SK-N-SH (cell line): ENCODE data around the gene NSD1. TPM values are rescaled to one million over a fixed set of nuclear protein-coding genes. Genes with fewer than 3 reads are reported as not detected.

Experiments
- CTCF ChIA-PET: fragments of 300-600, 350-600 bp; formaldehyde crosslinking; extraction: SDS; loops from one replicate; lab custom pipeline; 2021; lab: Yijun Ruan, JAX
- POLR2A ChIA-PET: fragments of 350-600 bp; sonication (Branson Sonifier 250); formaldehyde crosslinking; extraction: SDS; loops from one replicate; lab custom pipeline; 2020; ENCODE audit warnings: antibody characterized with exemption, inconsistent platforms; lab: Yijun Ruan, JAX
- DNase-seq: peaks from one replicate; pipeline ENCODE4 v3.0.0; 2012
- H2AFZ ChIP-seq: fragments of 200-600 bp; sonication (generic); 2 replicates; pipeline ENCODE4 v1.8.1; 2016; ENCODE audit warnings: antibody characterized with exemption, mild to moderate bottlenecking, low read depth
- H3F3A ChIP-seq: fragments of 200-600 bp; sonication (generic); replicated peaks from 2 replicates; pipeline ENCODE3; 2016; ENCODE audit warnings: antibody characterized with exemption, mild to moderate bottlenecking; ENCODE audit not compliant: insufficient read depth
- H3K27ac ChIP-seq, 2 experiments: fragments of 200-500 bp in 1 of 2; fragments of 200-600 bp in 1 of 2; sonication (Bioruptor generic) in 1 of 2; sonication (generic), shearing (Covaris generic) in 1 of 2; 2 replicates each; pipeline versions ENCODE4 v1.5.1 to v1.6.1; 2014 to 2016; ENCODE audit warnings: low read depth in 2 of 2, inconsistent platforms in 1 of 2, low read length in 1 of 2, mild to moderate bottlenecking in 1 of 2, mixed read lengths in 1 of 2
- H3K27me3 ChIP-seq: fragments of 200-600 bp; sonication (generic), shearing (Covaris generic); 2 replicates; pipeline ENCODE4 v1.6.1; 2016; ENCODE audit warnings: mixed run types; ENCODE audit not compliant: insufficient read depth
- H3K36me3 ChIP-seq, 2 experiments: fragments of 200-500 bp in 1 of 2; fragments of 200-600 bp in 1 of 2; sonication (Bioruptor generic) in 1 of 2; sonication (generic) in 1 of 2; replicated peaks in 1 of 2; 2 replicates each; pipeline versions ENCODE3 to v1.5.1; 2014 to 2016; ENCODE audit warnings: low read length in 1 of 2, mild to moderate bottlenecking in 1 of 2; ENCODE audit not compliant: insufficient read depth in 2 of 2, control insufficient read depth in 1 of 2
- H3K4me1 ChIP-seq, 2 experiments: fragments of 200-500 bp in 1 of 2; fragments of 200-600 bp in 1 of 2; sonication (Bioruptor generic) in 1 of 2; sonication (generic), shearing (Covaris generic) in 1 of 2; 2 replicates each; pipeline versions ENCODE4 v1.5.1 to v1.6.1; 2014 to 2016; ENCODE audit warnings: low read depth in 1 of 2, low read length in 1 of 2, mixed run types in 1 of 2; ENCODE audit not compliant: insufficient read depth in 2 of 2, control insufficient read depth in 1 of 2
- H3K4me2 ChIP-seq: fragments of 200-600 bp; sonication (generic), shearing (Covaris generic); 2 replicates; pipeline ENCODE4 v1.6.1; 2017; ENCODE audit warnings: mixed run types
- H3K4me3 ChIP-seq, 2 experiments: fragments of 200-500 bp in 1 of 2; fragments of 200-600 bp in 1 of 2; sonication (Bioruptor generic) in 1 of 2; sonication (generic), shearing (Covaris generic) in 1 of 2; 2 replicates each; pipeline versions ENCODE4 v1.5.1 to v1.8.1; 2014 to 2016; ENCODE audit warnings: low read depth in 2 of 2, inconsistent platforms in 1 of 2, low read length in 1 of 2, mild to moderate bottlenecking in 1 of 2, mixed read lengths in 1 of 2, moderate library complexity in 1 of 2
- H3K79me2 ChIP-seq: fragments of 200-600 bp; sonication (generic); 2 replicates; pipeline ENCODE4 v1.8.1; 2017; ENCODE audit warnings: mild to moderate bottlenecking; ENCODE audit not compliant: insufficient read depth
- H3K9ac ChIP-seq: fragments of 200-600 bp; sonication (generic); 2 replicates; pipeline ENCODE4 v1.6.1; 2017; ENCODE audit warnings: mixed run types
- H3K9me2 ChIP-seq: fragments of 200-600 bp; sonication (generic); 2 replicates; pipeline ENCODE4 v1.6.1; 2017; ENCODE audit warnings: mixed run types
- H3K9me3 ChIP-seq: fragments of 200-600 bp; sonication (generic); 2 replicates; pipeline ENCODE4 v1.6.1; 2017; ENCODE audit warnings: mixed run types, mild to moderate bottlenecking, moderate library complexity
- H4K20me1 ChIP-seq: fragments of 200-600 bp; sonication (generic); 2 replicates; pipeline ENCODE4 v1.6.1; 2017; ENCODE audit warnings: mild to moderate bottlenecking, mixed run types; ENCODE audit not compliant: insufficient read depth
- CTCF ChIP-seq: fragments of 200-600 bp; sonication (generic); IDR thresholded peaks from 2 replicates; pipeline ENCODE4 v1.6.1; 2017; ENCODE audit warnings: antibody characterized with exemption, mild to moderate bottlenecking, moderate library complexity
- FOSL2 ChIP-seq: IDR thresholded peaks from 2 replicates; pipeline ENCODE4 v1.4.0; 2012; ENCODE audit warnings: low read depth, mild to moderate bottlenecking, moderate library complexity, borderline replicate concordance
- FOXM1 ChIP-seq: IDR thresholded peaks from 2 replicates; pipeline ENCODE4 v1.4.0; 2012; ENCODE audit warnings: low read depth, mild to moderate bottlenecking
- GABPA ChIP-seq: IDR thresholded peaks from 2 replicates; pipeline ENCODE4 v1.4.0; 2012; ENCODE audit warnings: low read depth, mild to moderate bottlenecking
- GATA2 ChIP-seq: sonication (generic); formaldehyde crosslinking; IDR thresholded peaks from 2 replicates; pipeline ENCODE4 v1.5.0; 2020; ENCODE audit warnings: mild to moderate bottlenecking, missing genetic modification reagents
- TEAD4 ChIP-seq: IDR thresholded peaks from 2 replicates; pipeline ENCODE4 v1.4.0; 2012; ENCODE audit warnings: mild to moderate bottlenecking, borderline replicate concordance; ENCODE audit not compliant: insufficient read depth
- YY1 ChIP-seq: IDR thresholded peaks from 2 replicates; pipeline ENCODE4 v1.4.0; 2012; ENCODE audit warnings: low read depth, mild to moderate bottlenecking
- WGBS: methylation state at CpG from one replicate; pipeline ENCODE4 v1.1.6; 2017; ENCODE audit warnings: low lambda C conversion rate; 5-methylcytosine and 5-hydroxymethylcytosine counted together
- polyA plus RNA-seq, 3 experiments: library from polyadenylated mRNA; depleted of rRNA; stranded (reverse); fragments of >200 nt; gene quantifications; 2 replicates each; pipeline ENCODE4 v1.2.3, GENCODE V29; 2012

Gene NSD1
- polyA plus RNA-seq, 1 of the 3 experiments (the other 2 are of a cell fraction), result 6.7 TPM

- peak overlapping the region in 1 of 2 experiments; percentile 21; a peak in 1 of 4 replicates for H3K27ac ChIP-seq
- H3K4me2 ChIP-seq, result 0 out of 2 replicates have a peak overlapping the region, but pooled peaks have one; percentile 17
- no peak overlapping the region for H3K9ac ChIP-seq
- no peaks in the 10 kb centered on the region for H3K9me3 ChIP-seq
- H3K79me2 ChIP-seq, result peaks cover 29% of the 10 kb centered on the region
- peaks cover 0 to 18% of the 10 kb centered on the region in 2 experiments; a peak in 1 of 4 replicates for H3K4me1 ChIP-seq
- ChIA-PET CTCF (interaction anchor here (1.4 to 6.5 kb wide), 5 partner anchors 9 to 642 kb away, joined by 3 to 48 read pairs (median 6); no protein-coding TSS in a partner anchor), POLR2A (no interaction called here)
- WGBS, result 82% methylated on average over 9 of the region's 9 CpGs
- no peaks in the 10 kb centered on the region for H3K27me3 ChIP-seq
- peaks cover 11 to 57% of the 10 kb centered on the region in 2 experiments for H3K36me3 ChIP-seq
- H2AFZ ChIP-seq, result no peak overlapping the region
- H3K4me3 ChIP-seq, result no peak overlapping the region
- no peak for DNase-seq
- peaks cover 13% of the 10 kb centered on the region for H3F3A ChIP-seq
- TF ChIP-seq TEAD4 (no peak), FOXM1 (no peak), GATA2 (no peak), GABPA (no peak)
- no peaks in the 10 kb centered on the region for H3K9me2 ChIP-seq
- peaks cover 2% of the 10 kb centered on the region; the same call in 1 of the 2 replicates for H4K20me1 ChIP-seq
These were observed 166.1 kb downstream of the NSD1 start for GRCh38 chr5:177299697-177300096.

- DNase-seq, result no peak
- peaks cover 17 to 55% of the 10 kb centered on the region in 2 experiments for H3K36me3 ChIP-seq
- H3K27ac ChIP-seq, result peak overlapping the region; percentile 16 to 40; a peak in 1 of 4 replicates
- H3K4me1 ChIP-seq, result peaks cover 0 to 23% of the 10 kb centered on the region in 2 experiments; a peak in 1 of 4 replicates
- ChIA-PET CTCF (interaction anchor here (2.0 to 6.5 kb wide), 3 partner anchors 10 to 187 kb away, joined by 6 to 48 read pairs (median 8); no protein-coding TSS in a partner anchor), POLR2A (no interaction called here)
- H2AFZ ChIP-seq, result no peak overlapping the region
- H3K9me3 ChIP-seq, result no peaks in the 10 kb centered on the region
- peaks cover 9% of the 10 kb centered on the region; the same call in 1 of the 2 replicates for H4K20me1 ChIP-seq
- H3F3A ChIP-seq, result peaks cover 13% of the 10 kb centered on the region
- TF ChIP-seq CTCF, result peak; percentile 29
- TF ChIP-seq FOSL2, result no peak
- H3K4me3 ChIP-seq, result no peak overlapping the region
- no peaks in the 10 kb centered on the region for H3K9me2 ChIP-seq
- no peak overlapping the region; the same call in 1 of the 2 replicates for H3K9ac ChIP-seq
- H3K79me2 ChIP-seq, result peaks cover 36% of the 10 kb centered on the region
- no peaks in the 10 kb centered on the region for H3K27me3 ChIP-seq
- H3K4me2 ChIP-seq, result 0 out of 2 replicates have a peak overlapping the region, but pooled peaks have one; percentile 17
- WGBS, result 60% methylated on average over 4 of the region's 4 CpGs
These were observed 166.8 kb downstream of the NSD1 start for GRCh38 chr5:177300236-177300880.

- ChIA-PET POLR2A (no interaction called here), CTCF (interaction anchor here (1.2 to 6.5 kb wide), 5 partner anchors 10 to 654 kb away, joined by 3 to 48 read pairs (median 6); no protein-coding TSS in a partner anchor)
- no peak for DNase-seq
- H3K4me2 ChIP-seq, result no peak overlapping the region
- H3K9me3 ChIP-seq, result no peaks in the 10 kb centered on the region
- no peaks in the 10 kb centered on the region for H3K27me3 ChIP-seq
- H3F3A ChIP-seq, result peaks cover 13% of the 10 kb centered on the region
- 98% methylated on average over 2 of the region's 2 CpGs for WGBS
- peaks cover 22 to 53% of the 10 kb centered on the region in 2 experiments for H3K36me3 ChIP-seq
- no peak overlapping the region for H3K4me3 ChIP-seq
- H2AFZ ChIP-seq, result no peak overlapping the region
- H3K79me2 ChIP-seq, result peaks cover 42% of the 10 kb centered on the region
- H3K4me1 ChIP-seq, result peaks cover 0 to 28% of the 10 kb centered on the region in 2 experiments; a peak in 1 of 4 replicates
- H3K27ac ChIP-seq, result peak overlapping the region in 1 of 2 experiments; percentile 40; a peak in 1 of 4 replicates
- H3K9ac ChIP-seq, result no peak overlapping the region
- no peak for TF ChIP-seq YY1
- peaks cover 15% of the 10 kb centered on the region for H4K20me1 ChIP-seq
- H3K9me2 ChIP-seq, result no peaks in the 10 kb centered on the region
These were observed 167.4 kb downstream of the NSD1 start for GRCh38 chr5:177300951-177301350.
